Measurements from ENCODE around the gene AMER3.
"Not testable (repeated sequence)": the region's sequence is repeated elsewhere in the genome, so short reads cannot be mapped to it uniquely, and the experiment has no call there.

The AMER3 gene, protein sequence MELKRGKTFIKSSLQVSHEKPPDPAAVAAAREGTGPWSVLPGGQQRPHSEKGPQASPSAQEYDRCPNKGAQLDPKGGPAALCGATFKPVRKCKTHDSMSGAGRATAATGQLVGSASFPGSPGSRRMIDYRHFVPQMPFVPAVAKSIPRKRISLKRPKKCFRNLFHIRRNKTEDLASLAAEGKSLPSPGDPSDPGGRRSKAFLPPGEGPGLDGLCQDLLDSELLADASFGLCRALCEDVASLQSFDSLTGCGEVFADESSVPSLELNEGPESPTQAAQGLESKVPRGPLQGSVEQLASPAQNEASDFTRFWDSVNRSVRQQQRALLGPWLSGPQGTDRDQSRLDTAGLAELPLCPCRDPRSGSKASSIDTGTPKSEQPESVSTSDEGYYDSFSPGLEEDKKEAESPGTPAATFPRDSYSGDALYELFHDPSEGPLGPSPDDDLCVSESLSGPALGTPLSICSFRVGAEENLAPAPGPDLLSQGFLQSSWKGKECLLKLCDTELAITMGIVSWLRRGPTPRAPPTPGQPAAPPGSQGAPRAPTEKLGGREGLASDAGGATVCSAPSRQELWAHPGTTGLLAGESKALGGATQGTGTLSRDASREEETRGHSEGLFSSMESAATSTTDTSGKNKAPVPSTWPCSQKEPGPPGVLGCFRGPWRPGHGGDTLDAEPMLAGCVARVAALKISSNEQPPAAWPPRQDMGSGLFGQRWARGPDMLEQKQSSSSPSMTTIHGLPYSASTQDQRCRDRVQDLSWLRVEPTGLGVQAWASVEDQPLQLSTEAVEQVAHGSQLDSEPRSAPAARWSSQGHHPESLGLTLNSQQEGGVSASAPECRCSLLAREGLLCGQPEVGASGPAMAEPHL

DNA sequence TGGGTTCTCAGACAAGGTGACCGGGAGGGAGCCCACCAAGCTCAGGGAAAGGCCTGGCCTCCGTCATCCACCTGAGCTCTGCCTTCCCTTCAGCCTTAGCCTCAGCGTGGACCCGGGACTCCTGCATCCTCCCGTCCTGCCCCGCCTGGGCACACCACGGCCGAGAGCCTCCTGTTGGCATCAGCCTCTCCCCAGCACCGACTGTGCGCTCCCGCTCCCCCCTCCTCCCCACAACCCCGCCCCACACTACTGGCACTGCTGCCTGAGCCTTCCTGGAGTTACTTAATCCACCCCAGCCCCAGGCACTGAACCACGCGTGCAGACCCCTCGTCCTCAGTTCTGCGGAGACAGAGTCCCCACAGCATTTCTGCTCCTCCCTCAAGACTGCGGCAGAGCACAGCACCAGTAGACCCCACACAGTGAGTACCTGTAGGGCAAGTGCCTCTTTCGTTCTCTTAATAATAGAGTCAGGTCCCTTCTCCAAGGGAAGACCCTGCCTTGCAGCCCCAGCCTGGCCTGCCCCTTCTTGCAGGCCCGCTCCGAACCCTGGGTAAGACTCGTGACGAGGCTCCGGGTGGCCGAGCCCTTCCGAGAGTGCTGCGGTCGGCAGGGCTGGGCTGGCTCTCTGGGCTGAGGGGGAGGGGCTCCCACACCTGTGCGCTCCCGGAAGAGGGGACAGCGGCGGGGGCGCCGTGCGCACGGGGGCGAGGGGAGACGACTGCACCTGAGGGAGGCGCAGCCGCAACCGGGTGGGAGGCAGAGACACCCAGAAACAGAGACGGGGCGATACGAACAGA lies at the start of gene AMER3:
Gene AMER3, plus strand, starts transcription at position 285 of the 797 bp plus-strand sequence. CDS start 6,533 bp downstream, outside the sequence.
- DNase-seq (ENCODE audit: low read depth in 2 of 2, low spot score in 1 of 2) = no peak

DNA sequence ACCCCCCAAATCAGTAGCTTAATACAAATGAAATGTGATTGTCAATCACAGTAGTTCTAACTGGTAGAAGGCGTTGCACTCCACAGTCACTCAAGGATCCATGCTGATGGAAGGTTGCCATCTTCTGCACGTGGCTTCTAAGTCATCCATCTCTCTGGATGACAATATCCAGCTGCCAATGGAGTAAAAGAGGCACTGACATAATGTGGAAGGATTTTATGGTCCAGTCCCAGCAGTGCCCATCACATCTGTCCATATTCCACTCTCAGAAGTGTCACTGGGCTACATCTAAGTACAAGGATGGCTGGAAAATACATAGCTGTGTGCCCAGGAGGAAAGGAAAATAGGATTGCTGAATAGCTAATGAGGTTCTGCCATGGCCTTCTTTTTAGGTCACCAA lies 40.5 kb upstream of the AMER3 start:
- DNase-seq (ENCODE audit: low read depth in 2 of 2, low spot score in 1 of 2) = not testable (repeated sequence)

DNA sequence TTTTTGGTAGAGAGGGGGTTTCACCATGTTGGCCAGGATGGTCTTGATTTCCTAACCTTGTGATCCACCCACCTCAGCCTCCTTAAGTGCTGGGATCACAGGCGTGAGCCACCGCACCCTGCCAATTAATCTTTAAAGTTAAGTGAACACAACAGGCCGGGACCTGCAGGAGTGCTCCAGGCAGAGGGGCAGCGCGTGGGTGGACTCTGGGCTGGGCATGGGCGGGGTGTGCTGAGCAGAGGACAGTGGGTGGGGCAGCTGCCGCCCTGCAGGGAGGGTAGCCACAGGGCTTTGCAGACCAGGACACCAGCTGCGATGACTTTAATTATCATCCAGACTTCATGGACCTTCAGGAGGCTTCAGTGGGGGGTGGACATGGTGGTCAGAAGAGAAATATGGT lies 35.3 kb upstream of the AMER3 start:
- no peak for DNase-seq (ENCODE audit: low read depth in 2 of 2, low spot score in 1 of 2)

DNA sequence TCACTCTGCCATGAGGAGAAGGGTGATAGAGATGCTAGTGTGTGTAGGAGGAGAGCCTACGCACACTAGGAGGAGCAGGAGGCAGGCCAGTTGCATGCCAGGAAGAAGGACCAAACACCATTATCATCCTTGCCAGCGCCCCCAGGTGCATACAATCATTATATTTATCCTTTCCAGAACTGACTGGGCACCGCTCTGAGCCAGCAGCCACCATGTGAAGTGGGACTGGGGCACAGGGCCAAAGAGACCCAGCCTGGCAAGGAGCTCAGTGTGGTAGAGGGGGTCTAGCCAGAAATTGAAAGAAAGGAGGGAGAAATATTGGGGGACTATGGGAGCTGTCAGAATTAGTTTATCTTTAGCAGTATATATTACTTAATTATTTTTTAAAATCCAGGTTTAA lies 34.8 kb upstream of the AMER3 start:
- no peak for DNase-seq (ENCODE audit: low read depth in 2 of 2, low spot score in 1 of 2)

DNA sequence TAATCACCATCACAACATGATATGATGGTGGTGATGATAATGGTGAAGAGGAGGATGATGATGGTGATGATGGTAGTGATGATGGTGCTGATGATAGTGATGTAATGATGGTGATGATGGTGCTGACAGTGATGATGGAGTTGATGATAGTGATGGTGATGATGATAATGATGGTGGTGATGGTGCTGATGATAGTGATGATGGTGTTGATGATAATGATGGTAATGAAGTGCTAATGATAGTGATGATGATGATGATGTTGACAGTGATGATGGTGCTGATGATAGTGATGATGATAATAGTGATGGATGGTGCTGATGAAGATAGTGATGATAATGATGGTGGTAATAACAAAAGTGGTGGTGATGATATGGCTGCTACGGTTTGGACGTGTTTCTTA lies 30.9 kb upstream of the AMER3 start:
- no peak for DNase-seq (ENCODE audit: low read depth in 2 of 2, low spot score in 1 of 2)

DNA sequence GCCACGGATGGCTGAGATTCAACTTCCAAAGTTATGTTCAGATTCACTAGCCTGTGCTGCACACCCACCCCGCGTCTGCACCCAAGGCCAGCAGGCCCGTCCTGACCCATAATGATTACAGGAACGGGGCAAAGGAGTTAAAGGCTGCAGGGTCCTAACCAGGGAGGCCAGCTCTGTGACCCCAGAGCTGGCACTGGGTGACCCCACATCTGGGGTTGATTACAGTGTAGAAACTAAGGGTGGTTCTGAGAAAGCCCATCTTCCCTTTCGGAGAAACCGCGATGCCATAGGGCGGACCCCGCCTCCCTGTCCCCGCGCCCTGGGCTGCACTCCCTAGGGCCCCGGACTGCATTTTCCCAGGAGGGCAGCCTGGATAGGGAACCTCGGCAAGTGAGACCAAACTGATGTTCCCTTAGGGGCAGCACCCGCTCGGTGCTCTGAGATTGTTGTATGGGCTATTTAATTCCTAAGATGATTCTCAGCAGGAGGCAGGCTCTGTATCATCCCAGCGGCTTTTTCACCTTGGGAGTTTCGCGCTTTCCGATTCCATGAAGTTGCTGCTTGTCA lies 28.6 kb upstream of the AMER3 start:
- DNase-seq (ENCODE audit: low read depth in 2 of 2, low spot score in 1 of 2) = no peak

DNA sequence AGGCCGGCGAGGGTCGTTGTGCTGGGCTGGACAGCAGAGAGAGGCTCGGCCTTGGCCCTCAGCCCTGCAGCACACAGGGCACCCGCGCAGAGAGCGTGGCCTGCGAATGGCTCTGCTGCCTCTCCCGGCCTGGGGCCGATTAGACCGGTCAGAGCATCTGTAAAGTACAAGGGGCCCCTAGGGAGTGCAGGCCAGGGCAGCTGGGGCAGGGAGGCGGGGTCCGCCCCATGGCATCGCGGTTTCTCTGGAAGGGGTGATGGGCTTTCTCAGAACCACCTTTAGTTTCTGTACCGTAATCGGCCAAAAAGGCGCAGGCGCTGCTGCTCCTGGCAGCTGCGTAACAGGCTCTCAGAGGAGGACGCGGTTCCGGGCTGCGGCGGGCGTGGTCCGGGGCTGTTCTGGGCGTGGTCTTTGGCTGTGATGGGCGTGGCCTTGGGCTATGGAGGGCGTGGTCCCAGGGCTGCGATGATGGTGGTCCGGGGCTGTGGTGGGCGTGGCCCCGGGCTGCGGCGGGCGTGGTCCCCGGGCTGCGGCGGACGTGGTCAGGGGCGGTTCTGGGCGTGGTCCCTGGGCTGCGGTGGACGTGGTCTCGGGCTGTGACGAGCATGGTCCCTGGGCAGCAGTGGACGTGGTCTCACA lies 27.9 kb upstream of the AMER3 start:
- DNase-seq (ENCODE audit: low read depth in 2 of 2, low spot score in 1 of 2) = peak; percentile 68 to 71

DNA sequence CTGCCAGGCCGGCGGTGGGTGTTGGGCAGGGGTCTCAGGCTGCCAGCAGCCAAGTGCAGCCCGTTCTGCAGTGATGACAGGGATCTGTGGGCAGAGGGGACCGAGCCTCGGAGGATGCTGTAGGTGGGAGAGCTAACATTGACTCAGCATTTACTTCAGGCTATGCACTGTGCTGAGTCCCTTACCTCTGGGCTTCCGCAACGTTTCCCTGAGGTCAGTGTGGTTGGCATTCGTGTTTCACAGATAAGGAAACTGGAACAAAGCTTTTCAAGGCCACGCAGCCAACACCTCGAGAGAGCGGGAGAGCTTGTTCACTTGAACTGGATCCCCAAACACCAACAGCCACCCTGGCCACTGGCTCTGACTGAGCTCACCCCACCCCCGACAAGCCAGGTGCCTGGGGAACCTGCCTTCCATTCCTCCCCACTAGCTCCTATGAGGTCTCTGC lies 27.3 kb upstream of the AMER3 start:
- DNase-seq (ENCODE audit: low read depth in 2 of 2, low spot score in 1 of 2) = no peak

DNA sequence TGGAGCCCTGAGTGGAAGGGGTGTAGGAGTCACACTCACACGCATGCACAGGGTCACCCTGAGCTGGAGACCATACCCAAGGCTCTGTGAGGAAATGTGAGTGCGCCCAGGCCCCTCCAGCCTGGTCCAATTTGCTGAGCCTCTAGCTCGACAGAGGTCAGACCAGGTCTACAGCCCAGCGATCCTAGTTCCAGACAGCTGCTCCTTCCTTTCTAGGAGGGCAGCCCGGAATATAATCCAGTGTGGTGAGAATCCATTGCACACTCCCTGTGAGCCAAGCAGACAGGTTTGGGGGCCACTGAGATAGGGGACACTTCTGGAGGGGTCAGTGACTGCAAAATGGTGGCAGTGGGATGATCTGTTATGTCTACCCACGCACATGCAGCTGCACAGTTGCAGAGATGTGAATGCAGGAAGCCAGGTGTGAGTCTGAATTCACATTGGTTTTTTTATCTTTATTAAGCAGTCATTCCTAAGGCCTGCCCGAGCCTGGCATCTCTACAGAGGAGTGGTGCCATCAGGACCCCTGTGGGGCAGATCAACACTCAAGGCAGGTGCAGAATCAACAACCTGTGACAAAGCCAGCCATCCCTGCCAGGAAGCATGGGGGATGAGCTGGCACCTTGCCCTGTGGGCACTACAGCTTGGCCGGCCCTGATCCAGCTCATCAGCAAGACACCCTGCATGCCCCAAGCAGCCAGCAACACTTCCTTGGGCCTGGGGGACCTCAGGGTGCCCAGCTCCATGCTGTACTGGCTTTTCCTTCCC lies 26.6 kb upstream of the AMER3 start, which contains the start of gene GPR148:
Gene GPR148, plus strand, starts transcription at position 522 of the 768 bp plus-strand sequence. Its CDS starts 82 bp downstream, at position 604.
- DNase-seq (ENCODE audit: low read depth in 2 of 2, low spot score in 1 of 2) = no peak

DNA sequence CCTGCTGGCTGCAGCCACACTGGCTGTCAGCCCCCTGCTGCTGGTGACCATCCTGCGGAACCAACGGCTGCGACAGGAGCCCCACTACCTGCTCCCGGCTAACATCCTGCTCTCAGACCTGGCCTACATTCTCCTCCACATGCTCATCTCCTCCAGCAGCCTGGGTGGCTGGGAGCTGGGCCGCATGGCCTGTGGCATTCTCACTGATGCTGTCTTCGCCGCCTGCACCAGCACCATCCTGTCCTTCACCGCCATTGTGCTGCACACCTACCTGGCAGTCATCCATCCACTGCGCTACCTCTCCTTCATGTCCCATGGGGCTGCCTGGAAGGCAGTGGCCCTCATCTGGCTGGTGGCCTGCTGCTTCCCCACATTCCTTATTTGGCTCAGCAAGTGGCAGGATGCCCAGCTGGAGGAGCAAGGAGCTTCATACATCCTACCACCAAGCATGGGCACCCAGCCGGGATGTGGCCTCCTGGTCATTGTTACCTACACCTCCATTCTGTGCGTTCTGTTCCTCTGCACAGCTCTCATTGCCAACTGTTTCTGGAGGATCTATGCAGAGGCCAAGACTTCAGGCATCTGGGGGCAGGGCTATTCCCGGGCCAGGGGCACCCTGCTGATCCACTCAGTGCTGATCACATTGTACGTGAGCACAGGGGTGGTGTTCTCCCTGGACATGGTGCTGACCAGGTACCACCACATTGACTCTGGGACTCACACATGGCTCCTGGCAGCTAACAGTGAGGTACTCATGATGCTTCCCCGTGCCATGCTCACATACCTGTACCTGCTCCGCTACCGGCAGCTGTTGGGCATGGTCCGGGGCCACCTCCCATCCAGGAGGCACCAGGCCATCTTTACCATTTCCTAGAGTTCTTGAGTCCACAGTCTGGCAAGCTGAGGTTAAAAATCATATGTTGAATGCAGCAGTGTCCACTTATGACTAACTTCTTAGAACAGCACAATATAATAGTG lies 25.7 kb upstream of the AMER3 start:
- DNase-seq (ENCODE audit: low read depth in 2 of 2, low spot score in 1 of 2) = no peak

DNA sequence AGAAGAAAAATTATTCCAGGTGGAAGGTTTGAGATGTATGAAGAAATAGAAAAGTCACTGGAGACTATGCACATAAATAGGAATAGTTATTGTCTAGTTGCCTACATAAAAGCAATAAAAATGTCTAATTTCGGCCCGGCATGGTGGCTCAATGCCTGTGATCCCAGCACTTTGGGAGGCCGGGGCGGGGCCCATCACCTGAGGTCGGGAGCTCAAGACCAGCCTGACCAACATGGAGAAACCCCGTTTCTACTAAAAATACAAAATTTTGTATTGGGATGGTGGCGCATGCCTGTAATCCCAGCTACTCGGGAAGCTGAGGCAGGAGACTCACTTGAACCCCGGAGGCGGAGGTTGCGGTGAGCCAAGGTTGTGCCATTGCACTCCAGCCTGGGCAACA lies 23.1 kb upstream of the AMER3 start:
- not testable (repeated sequence) for DNase-seq (ENCODE audit: low read depth in 2 of 2, low spot score in 1 of 2)

DNA sequence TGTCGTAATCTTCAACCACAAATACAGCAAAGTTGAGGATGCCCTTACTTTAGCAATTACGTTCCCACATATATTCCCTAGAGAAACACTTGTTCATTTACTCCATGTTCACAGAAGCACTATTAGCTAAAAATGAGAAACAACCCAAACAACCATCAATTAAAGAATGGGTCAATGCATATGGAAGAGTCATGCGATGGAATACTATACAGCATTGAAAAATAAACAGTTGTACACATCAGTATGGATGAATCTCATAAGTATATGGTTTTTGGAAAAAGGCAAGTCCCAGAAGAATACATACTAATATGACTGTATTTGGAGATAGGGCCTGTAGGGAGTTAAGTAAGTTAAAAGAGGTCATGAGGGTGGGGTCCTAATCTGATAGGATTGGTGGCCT lies 20.1 kb upstream of the AMER3 start:
- DNase-seq (ENCODE audit: low read depth in 2 of 2, low spot score in 1 of 2) = no peak

DNA sequence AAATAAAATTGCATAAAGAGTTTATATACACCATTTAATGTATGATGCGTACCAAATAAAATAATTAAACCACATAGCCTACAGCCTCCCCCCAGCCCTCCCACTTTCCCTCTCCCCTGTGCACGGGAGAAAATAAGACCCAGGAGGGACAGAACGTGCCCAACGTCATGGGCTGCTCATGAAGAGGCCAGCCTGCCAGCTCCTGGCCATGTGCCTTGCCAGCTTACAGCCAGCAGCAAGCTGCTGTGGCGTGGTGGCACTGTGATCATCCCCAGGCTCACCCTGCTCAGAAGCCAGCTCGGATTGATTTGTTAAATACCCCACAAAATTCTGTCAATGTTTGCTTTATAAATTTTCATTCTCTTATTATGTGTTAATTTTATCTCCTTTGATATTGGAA lies 18.9 kb upstream of the AMER3 start:
- DNase-seq (ENCODE audit: low read depth in 2 of 2, low spot score in 1 of 2) = no peak

DNA sequence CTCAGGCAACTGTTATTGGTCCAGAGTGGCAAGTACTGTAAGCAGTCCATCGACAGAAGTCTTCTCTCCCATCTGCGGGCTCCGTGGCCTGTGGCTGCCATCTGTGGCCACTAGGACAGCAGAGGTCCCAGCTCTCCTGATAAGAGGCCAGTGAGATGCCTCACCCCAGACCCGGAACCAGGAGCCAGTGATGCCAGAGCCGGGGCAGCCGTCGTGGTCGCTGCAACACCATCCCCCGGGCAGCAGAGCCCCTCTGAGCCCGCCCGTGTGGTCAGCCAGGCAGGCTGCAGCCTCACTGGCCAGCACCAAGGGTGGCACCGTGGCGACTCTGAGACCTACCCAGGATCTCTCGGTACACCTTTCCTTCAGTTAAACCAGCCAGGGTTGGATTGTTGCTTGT lies 17.7 kb upstream of the AMER3 start:
- DNase-seq (ENCODE audit: low read depth in 2 of 2, low spot score in 1 of 2) = no peak

DNA sequence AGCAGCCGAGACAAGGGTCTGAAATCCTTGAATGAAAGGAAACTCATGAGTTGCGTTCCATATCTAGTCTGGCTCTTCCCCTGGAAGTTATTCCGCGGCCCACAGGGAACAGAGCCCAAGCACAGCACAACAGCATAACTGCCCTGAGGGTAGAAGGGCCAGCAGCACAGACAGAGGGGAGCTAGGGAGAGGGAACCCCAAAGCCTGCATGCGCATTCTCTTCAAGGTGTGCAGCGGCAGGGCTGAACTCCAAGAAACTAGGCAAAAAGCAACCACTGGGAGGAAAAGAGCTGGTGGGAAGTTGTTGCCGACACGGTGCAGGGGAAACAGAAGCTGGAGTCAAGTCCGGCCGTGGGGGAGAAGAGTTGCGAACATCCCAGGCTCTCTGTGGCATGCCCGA lies 14.7 kb upstream of the AMER3 start:
- DNase-seq (ENCODE audit: low read depth in 2 of 2, low spot score in 1 of 2) = no peak

DNA sequence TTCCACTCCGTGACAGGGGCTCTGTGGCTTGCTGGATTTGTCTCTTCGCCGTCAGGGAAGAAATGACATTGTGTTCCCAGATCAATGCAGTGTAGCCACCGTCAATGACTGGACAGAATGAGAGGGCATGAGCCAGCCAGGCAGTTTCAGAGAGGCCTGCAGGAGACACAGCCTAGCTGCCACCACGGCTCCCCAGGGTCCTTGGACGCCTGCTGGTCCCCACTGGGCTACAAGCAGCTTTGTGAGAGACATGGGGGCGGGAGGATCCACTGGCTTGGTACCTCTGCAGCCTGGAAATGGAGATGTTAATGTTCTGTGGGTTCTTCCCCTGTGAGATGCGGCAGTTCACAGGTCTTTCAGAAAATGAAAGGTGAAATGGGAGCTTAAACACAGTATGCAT lies 12.1 kb upstream of the AMER3 start:
- no peak for DNase-seq (ENCODE audit: low read depth in 2 of 2, low spot score in 1 of 2)

DNA sequence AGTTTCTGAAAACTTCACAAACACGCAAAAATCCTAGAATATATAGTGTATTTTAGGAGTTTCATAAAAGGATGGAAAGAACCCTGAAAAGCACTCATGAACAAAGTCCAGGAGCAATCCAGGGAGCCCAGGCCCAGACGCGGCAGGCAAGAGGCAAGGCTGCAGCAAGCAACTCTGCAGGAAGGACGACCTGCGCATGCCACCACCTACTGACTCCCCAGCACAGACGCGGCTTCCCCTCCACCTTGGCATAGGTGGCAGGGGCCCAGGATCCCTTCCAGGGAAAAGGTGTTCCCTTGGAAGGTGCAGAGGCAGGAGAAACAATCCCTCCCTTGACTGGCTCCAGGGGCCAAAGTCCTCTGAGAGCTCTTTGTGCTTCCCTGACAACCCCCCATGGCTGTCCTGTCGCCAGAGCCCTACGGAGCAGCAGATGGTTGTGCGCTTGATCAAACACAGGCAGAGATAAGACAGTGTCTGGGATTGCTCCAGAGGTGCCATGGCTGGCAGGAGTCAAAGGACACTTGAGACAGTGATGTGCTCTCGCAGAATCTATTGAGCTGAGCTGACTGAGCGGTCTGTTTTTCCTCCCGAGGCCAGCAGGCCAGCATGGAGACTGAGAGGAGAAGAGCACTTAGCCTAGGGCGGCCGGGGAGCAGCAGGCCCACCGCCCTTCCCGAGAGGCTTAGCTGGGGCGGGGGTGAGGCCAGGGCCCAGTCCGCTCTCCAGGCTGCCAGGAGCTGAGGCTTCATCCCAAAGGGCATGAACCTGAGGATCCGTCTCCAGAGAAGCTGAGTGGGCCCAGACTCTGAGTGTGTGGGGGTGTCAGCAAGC lies 10.8 kb upstream of the AMER3 start:
- DNase-seq (ENCODE audit: low read depth in 2 of 2, low spot score in 1 of 2) = no peak

DNA sequence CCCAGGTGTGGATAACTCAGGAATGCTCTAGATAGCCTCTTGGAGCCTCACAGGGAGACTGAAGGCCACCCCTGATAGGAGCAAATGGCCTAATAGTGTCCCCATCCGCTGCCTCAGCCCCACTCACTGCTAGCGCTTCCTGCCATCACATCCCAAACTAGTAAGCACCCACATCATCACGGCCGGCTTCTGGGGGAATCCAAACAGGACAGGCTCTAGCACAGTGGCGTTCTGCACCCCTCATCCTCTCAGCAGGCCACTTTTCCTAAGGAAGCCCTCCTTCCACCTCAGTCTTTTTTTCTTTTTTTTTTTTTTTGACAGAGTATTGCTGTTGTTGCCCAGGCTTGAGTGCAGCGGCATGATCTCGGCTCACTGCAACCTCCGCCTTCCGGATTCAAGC lies 6.3 kb upstream of the AMER3 start:
- DNase-seq (ENCODE audit: low read depth in 2 of 2, low spot score in 1 of 2) = no peak
